ENCODE measurements around the gene MT2A.

MT2A gene

GRCh38 chr16:56639045-56639444, 30.7 kb downstream of the MT2A start:
- no peak for DNase-seq (ENCODE audit: low read depth)

GRCh38 chr16:56640076-56640475, 31.7 kb downstream of the MT2A start:
- no peak for DNase-seq (ENCODE audit: low read depth)

- no peak for DNase-seq (ENCODE audit: low read depth)
Observed at GRCh38 chr16:56641166-56641565, 32.8 kb downstream of the MT2A start.

- DNase-seq (ENCODE audit: low read depth), result peak; percentile 39
Observed at GRCh38 chr16:56643080-56643778, 34.8 kb downstream of the MT2A start.

- DNase-seq (ENCODE audit: low read depth), result no peak
Observed at GRCh38 chr16:56643833-56644232, 35.4 kb downstream of the MT2A start.

GRCh38 chr16:56645311-56645710, 36.9 kb downstream of the MT2A start:
- DNase-seq (ENCODE audit: low read depth), result no peak

- DNase-seq (ENCODE audit: low read depth), result no peak
Observed at GRCh38 chr16:56645838-56646237, 37.5 kb downstream of the MT2A start.

- DNase-seq (ENCODE audit: low read depth), result no peak
Observed at GRCh38 chr16:56647641-56648431, 39.5 kb downstream of the MT2A start.

- no peak for DNase-seq (ENCODE audit: low read depth)
Observed at GRCh38 chr16:56649271-56649670, 40.9 kb downstream of the MT2A start.

- DNase-seq (ENCODE audit: low read depth), result no peak
Observed at GRCh38 chr16:56649820-56650219, 41.4 kb downstream of the MT2A start.

GRCh38 chr16:56651586-56651985, 43.2 kb downstream of the MT2A start, which contains the start of gene MT1B:
Gene MT1B (plus strand): TSS chr16:56651886. CDS start chr16:56651954, 68 bp downstream.
- no peak for DNase-seq (ENCODE audit: low read depth)

- DNase-seq (ENCODE audit: low read depth), result no peak
Observed at GRCh38 chr16:56652600-56652999, 44.2 kb downstream of the MT2A start.

- DNase-seq (ENCODE audit: low read depth), result no peak
Observed at GRCh38 chr16:56653218-56653617, 44.8 kb downstream of the MT2A start.

GRCh38 chr16:56657555-56658326, 49.4 kb downstream of the MT2A start, which contains the start of gene MT1F:
Gene MT1F (plus strand): TSS chr16:56657959. CDS start chr16:56658059, 100 bp downstream.
- peak; percentile 51 for DNase-seq (ENCODE audit: low read depth)

GRCh38 chr16:56658327-56658875, 50.0 kb downstream of the MT2A start:
- DNase-seq (ENCODE audit: low read depth), result no peak

All from stimulated activated CD8-positive, alpha-beta memory T cell treated with anti-CD3 and anti-CD28 coated beads, Interleukin-12 subunit alpha, Interleukin-12 subunit beta, amount 100 ng/mL, for 1 hour (primary cell).